Measurements from ENCODE around the gene BLID.

The BLID gene

DNA sequence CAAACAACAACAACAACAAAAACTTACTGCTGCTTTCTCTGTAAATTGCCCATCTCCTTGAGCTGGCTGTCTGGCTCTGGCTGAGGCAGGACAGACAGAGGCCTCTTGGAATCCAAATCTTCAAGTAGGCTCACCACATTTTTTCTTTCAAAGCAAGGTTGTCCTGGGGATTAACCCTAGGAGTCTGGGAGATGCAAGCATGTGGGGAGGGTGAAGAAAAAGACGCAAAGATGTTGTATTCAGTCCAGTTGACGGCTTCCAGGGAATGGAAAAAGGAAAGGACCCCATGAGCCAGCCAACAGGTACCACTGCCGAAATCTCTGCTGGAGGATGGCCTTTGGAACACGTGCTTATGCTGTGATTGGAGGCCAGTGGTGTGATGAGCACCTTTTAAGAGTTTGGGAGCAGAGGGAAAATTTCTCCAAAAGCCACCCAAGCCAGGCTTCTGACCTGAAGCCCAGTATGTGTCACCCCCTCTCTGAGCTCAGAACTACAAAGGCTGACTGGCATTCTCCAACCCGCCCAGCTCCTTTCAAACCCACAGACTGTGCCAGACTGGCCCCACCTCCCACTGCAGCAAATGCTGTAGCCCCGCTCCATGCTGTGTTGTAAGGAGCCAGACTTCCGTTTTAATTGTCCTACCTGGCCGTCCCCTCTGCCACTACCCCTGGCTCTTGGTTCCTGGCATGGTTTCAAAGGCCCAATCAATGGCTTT lies 10.8 kb downstream of the BLID start:
- Histone ChIP-seq H3K9ac (no peak overlapping the region), H3K27ac (no peak overlapping the region), H3K4me2 (ENCODE audit: low read length) (no peak overlapping the region), H3K4me1 (peaks cover 12% of the 10 kb centered on the region), H3K36me3 (ENCODE audit: control insufficient read depth, insufficient read depth, low read length) (no peaks in the 10 kb centered on the region), H3K4me3 (ENCODE audit: low read depth, low read length) (no peak overlapping the region), H2AFZ (no peak overlapping the region), H3K9me3 (ENCODE audit: control insufficient read depth, low read length) (no peaks in the 10 kb centered on the region), H3K27me3 (ENCODE audit: control insufficient read depth, insufficient read depth, low read length) (no peaks in the 10 kb centered on the region), H3K79me2 (no peaks in the 10 kb centered on the region)
- TF ChIP-seq, protein P1, sequence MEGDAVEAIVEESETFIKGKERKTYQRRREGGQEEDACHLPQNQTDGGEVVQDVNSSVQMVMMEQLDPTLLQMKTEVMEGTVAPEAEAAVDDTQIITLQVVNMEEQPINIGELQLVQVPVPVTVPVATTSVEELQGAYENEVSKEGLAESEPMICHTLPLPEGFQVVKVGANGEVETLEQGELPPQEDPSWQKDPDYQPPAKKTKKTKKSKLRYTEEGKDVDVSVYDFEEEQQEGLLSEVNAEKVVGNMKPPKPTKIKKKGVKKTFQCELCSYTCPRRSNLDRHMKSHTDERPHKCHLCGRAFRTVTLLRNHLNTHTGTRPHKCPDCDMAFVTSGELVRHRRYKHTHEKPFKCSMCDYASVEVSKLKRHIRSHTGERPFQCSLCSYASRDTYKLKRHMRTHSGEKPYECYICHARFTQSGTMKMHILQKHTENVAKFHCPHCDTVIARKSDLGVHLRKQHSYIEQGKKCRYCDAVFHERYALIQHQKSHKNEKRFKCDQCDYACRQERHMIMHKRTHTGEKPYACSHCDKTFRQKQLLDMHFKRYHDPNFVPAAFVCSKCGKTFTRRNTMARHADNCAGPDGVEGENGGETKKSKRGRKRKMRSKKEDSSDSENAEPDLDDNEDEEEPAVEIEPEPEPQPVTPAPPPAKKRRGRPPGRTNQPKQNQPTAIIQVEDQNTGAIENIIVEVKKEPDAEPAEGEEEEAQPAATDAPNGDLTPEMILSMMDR (IDR thresholded peaks at IDR 0.05) = no peak

DNA sequence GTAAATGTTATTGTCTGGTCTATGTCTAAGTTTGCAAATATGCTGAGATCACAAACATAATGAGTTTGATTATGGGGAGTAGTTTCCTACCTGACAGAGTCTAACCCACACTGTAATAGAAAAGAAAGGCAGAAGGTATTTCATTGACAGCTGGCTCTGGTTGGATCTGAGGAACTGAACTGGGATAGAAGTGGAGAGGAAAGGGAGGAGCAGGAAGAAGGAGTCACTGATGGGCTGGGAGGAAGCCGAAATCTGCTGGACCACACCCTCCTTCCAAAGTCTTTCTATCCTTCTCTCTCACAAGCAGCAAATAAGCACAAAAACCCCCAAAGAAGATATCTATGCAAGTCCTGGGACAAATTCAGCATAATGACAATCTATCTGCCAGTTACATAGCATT lies 11.7 kb downstream of the BLID start:
- H3K4me2 ChIP-seq (ENCODE audit: low read length) = no peak overlapping the region
- no peaks in the 10 kb centered on the region for H3K9me3 ChIP-seq (ENCODE audit: control insufficient read depth, low read length)
- no peaks in the 10 kb centered on the region for H3K27me3 ChIP-seq (ENCODE audit: control insufficient read depth, insufficient read depth, low read length)
- H3K4me1 ChIP-seq = peaks cover 12% of the 10 kb centered on the region
- H2AFZ ChIP-seq = no peak overlapping the region
- no peak overlapping the region for H3K27ac ChIP-seq
- H3K79me2 ChIP-seq = no peaks in the 10 kb centered on the region
- TF ChIP-seq, protein P1 (IDR thresholded peaks at IDR 0.05) = no peak
- no peak overlapping the region for H3K4me3 ChIP-seq (ENCODE audit: low read depth, low read length)
- no peak overlapping the region for H3K9ac ChIP-seq
- H3K36me3 ChIP-seq (ENCODE audit: control insufficient read depth, insufficient read depth, low read length) = no peaks in the 10 kb centered on the region

DNA sequence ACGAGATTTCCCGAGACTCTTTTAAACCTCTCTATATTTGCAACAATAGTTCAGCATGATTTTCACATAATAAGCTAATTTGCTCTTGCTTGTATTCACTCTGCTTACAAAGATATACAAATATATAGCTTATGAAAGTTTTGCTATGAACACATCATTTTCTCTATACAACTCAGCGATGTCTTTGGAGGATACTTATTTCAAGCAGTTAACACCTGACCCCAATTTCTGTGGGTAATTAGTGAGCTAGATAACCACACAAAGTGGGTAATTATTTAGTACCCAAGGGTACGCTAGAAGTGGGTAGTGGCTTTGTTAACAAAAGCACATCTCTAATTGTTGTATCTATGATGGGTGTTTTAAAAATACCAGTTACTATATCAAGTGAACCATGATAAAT lies 12.3 kb downstream of the BLID start:
- TF ChIP-seq, protein P1 (IDR thresholded peaks at IDR 0.05) = no peak
- Histone ChIP-seq H3K27me3 (ENCODE audit: control insufficient read depth, insufficient read depth, low read length) (no peaks in the 10 kb centered on the region), H3K27ac (no peak overlapping the region), H3K79me2 (no peaks in the 10 kb centered on the region), H3K9me3 (ENCODE audit: control insufficient read depth, low read length) (no peaks in the 10 kb centered on the region), H3K4me2 (ENCODE audit: low read length) (no peak overlapping the region), H3K36me3 (ENCODE audit: control insufficient read depth, insufficient read depth, low read length) (no peaks in the 10 kb centered on the region), H3K4me1 (peaks cover 12% of the 10 kb centered on the region), H2AFZ (no peak overlapping the region), H3K4me3 (ENCODE audit: low read depth, low read length) (no peak overlapping the region), H3K9ac (no peak overlapping the region)

DNA sequence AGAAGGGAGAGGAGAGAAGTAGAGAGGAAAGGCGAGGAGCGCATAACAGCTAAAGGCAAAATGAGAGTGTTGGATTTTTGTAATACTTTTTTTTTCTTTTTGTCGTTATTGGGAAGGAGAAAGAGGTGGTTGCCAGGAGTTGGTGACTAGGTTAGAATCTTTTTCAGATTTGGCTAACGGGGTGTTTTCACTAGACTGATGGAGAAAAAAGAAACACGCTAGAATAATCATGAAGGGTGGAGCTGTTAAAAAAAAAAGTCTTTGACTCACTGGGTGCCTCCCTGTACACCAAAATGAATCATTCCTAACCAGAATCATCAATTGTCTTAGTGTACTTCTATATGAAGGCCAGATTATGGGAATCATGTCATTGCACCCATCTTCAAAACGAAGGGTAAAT lies 12.7 kb downstream of the BLID start:
- Histone ChIP-seq H3K4me2 (ENCODE audit: low read length) (no peak overlapping the region), H3K9ac (no peak overlapping the region), H3K9me3 (ENCODE audit: control insufficient read depth, low read length) (no peaks in the 10 kb centered on the region), H3K27ac (no peak overlapping the region), H3K4me3 (ENCODE audit: low read depth, low read length) (no peak overlapping the region), H3K79me2 (no peaks in the 10 kb centered on the region), H3K36me3 (ENCODE audit: control insufficient read depth, insufficient read depth, low read length) (no peaks in the 10 kb centered on the region), H3K27me3 (ENCODE audit: control insufficient read depth, insufficient read depth, low read length) (no peaks in the 10 kb centered on the region), H3K4me1 (peaks cover 12% of the 10 kb centered on the region), H2AFZ (no peak overlapping the region)
- TF ChIP-seq, protein P1 (IDR thresholded peaks at IDR 0.05) = no peak

DNA sequence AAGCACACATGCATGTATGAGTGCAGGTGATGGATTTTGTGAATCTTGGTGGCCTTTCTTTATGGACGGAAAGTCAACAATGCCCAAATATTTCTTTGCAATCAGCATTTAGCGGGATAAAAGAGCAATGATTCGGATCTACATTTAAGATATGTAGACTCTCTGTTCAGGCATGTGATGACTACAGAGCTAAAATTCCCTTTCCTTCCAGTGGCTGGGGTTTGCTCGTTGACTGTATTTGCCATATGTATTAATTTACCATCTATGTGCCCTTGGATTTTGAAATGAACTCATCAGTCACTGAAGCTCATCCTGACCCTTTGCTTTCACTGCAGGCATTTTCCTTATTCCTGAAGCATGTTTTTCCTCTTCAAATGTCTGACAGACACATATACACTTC lies 13.6 kb downstream of the BLID start:
- no peaks in the 10 kb centered on the region for H3K27me3 ChIP-seq (ENCODE audit: control insufficient read depth, insufficient read depth, low read length)
- no peak overlapping the region for H2AFZ ChIP-seq
- no peaks in the 10 kb centered on the region for H3K79me2 ChIP-seq
- peaks cover 6% of the 10 kb centered on the region for H3K4me1 ChIP-seq
- H3K4me2 ChIP-seq (ENCODE audit: low read length) = no peak overlapping the region
- no peak overlapping the region for H3K27ac ChIP-seq
- no peak overlapping the region for H3K9ac ChIP-seq
- H3K4me3 ChIP-seq (ENCODE audit: low read depth, low read length) = no peak overlapping the region
- no peaks in the 10 kb centered on the region for H3K36me3 ChIP-seq (ENCODE audit: control insufficient read depth, insufficient read depth, low read length)
- TF ChIP-seq, protein P1 (IDR thresholded peaks at IDR 0.05) = no peak
- no peaks in the 10 kb centered on the region for H3K9me3 ChIP-seq (ENCODE audit: control insufficient read depth, low read length)
